ENCODE results near the gene GRIN1. TPM values are rescaled to one million over a fixed set of nuclear protein-coding genes. Genes with fewer than 3 reads are reported as not detected.

Gene GRIN1
- total RNA-seq, 1 experiment from 2014 or later = 2.9 TPM

DNA sequence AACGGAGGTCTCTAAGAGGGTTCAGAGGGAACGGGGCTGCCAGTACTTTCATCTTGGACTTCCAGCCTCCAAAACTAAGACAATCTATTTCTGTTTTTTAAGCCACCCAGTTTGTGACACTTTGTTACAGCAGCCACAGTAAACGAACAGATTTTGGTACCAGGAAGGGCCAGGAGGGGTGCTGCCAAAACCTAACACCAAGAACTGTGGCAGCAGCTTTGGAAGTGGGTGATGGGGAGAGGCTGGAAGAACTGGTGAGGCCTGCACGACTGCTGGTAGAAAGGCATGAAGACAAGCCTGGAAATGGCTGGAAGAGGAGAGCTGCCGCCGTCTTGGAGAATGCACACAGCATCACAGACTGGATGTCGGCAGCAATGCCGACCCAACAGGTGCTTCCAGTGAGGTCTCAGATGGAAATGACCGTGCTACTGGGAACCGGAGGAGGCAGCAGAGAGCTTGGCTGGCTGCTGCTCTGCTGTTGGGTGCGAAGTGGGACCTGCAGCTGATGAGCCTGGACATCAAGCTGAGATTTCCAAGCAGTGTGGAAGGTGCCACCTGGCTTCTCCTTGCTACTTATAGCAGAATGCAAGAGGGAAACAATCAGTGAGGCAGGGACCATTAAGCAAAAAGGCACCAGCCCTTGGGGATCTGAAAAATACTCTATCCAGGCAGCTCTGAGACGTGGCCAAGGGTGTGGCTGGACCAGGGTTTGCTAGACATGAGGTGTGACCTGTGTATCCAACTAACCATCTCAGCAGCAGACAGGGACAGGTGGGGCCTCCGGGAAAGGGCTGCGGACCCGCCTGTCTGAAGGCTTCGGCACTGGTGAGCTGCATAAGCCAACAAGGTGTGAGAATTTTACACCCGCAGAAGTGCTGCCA, 37.6 kb downstream of the GRIN1 start:
- Histone ChIP-seq H3K27me3 (ENCODE audit: insufficient read depth, low read length) (no peaks in the 10 kb centered on the region; the same call in 1 of the 2 replicates), H3K79me1 (ENCODE audit: insufficient read depth, low read depth, low read length, poor library complexity, severe bottlenecking) (no peaks in the 10 kb centered on the region), H3K23ac (ENCODE audit: insufficient read length, low read depth, low read length) (no peak overlapping the region), H2BK20ac (ENCODE audit: low read depth, low read length, poor library complexity, severe bottlenecking) (no peak overlapping the region), H3T11ph (ENCODE audit: low read length) (no peak overlapping the region), H3K4me2 (ENCODE audit: insufficient read depth, insufficient read length, low read length) (no peak overlapping the region), H2BK120ac (ENCODE audit: low read depth, low read length, poor library complexity, severe bottlenecking) (no peak overlapping the region), H4K91ac (ENCODE audit: insufficient read length, low read depth, low read length) (no peak overlapping the region), H3K18ac (ENCODE audit: insufficient read length, low read depth, low read length) (no peak overlapping the region), H2AK5ac (ENCODE audit: insufficient read length, low read length) (no peak overlapping the region), H3K9ac (ENCODE audit: extremely low read depth, insufficient read length, low read length) (no peak overlapping the region), H3K9me3 (ENCODE audit: control insufficient read depth, low read depth, low read length) (no peaks in the 10 kb centered on the region), H3K56ac (ENCODE audit: insufficient read length, low read depth, low read length) (no peak overlapping the region), H3K79me2 (ENCODE audit: insufficient read depth, low read length) (no peaks in the 10 kb centered on the region), H2BK5ac (ENCODE audit: insufficient read length, low read length) (no peak overlapping the region), H4K20me1 (ENCODE audit: control insufficient read depth, insufficient read depth, insufficient read length) (no peaks in the 10 kb centered on the region), H2BK15ac (ENCODE audit: low read depth, low read length) (no peak overlapping the region), H3K4me1 (ENCODE audit: insufficient read depth, low read length) (no peaks in the 10 kb centered on the region), H4K5ac (ENCODE audit: insufficient read length, low read depth, low read length) (no peak overlapping the region), H4K8ac (replicated peaks; ENCODE audit: insufficient read length, low read depth, low read length) (no peak overlapping the region), H2BK12ac (ENCODE audit: insufficient read length, low read depth, low read length) (no peak overlapping the region), H3K27ac (ENCODE audit: insufficient read length, low read depth, low read length) (no peak overlapping the region), H3K14ac (ENCODE audit: insufficient read depth, low read length) (no peak overlapping the region), H3K4ac (ENCODE audit: low read depth, low read length) (no peak overlapping the region), H2AFZ (ENCODE audit: low read length) (no peak overlapping the region), H3K23me2 (ENCODE audit: insufficient read length, low read depth, low read length, poor library complexity, severe bottlenecking) (no peaks in the 10 kb centered on the region)
- no CpG with 5 or more reads among the region's 17 CpGs for WGBS (ENCODE audit: extremely low coverage, insufficient read length, low lambda C conversion rate)
- Mint-ChIP-seq H3K9me3 (no peaks in the 10 kb centered on the region), H3K4me3 (peak overlapping the region in 1 of 2 experiments; percentile 9; a peak in 2 of 5 replicates), H3K27me3 (ENCODE audit: low read depth) (peaks cover 43% of the 10 kb centered on the region), H3K27ac (no peak overlapping the region; a peak in 1 of 7 replicates), H3K36me3 (ENCODE audit: insufficient read depth in 1 of 3, low read depth in 3 of 3) (peaks cover 2 to 14% (median 6%) of the 10 kb centered on the region in 3 experiments; a peak in 5 of 7 replicates), H3K4me1 (peaks cover 0 to 7% of the 10 kb centered on the region in 2 experiments; a peak in 3 of 4 replicates)
- TF ChIP-seq, protein P1, sequence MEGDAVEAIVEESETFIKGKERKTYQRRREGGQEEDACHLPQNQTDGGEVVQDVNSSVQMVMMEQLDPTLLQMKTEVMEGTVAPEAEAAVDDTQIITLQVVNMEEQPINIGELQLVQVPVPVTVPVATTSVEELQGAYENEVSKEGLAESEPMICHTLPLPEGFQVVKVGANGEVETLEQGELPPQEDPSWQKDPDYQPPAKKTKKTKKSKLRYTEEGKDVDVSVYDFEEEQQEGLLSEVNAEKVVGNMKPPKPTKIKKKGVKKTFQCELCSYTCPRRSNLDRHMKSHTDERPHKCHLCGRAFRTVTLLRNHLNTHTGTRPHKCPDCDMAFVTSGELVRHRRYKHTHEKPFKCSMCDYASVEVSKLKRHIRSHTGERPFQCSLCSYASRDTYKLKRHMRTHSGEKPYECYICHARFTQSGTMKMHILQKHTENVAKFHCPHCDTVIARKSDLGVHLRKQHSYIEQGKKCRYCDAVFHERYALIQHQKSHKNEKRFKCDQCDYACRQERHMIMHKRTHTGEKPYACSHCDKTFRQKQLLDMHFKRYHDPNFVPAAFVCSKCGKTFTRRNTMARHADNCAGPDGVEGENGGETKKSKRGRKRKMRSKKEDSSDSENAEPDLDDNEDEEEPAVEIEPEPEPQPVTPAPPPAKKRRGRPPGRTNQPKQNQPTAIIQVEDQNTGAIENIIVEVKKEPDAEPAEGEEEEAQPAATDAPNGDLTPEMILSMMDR (conservative IDR thresholded peaks at IDR 0.05) = peak; percentile 69
- DNase-seq = peak; percentile 71

Measured in H9 (cell line).